Heart right ventricle (tissue), 16 donors: Measurements from ENCODE around the gene MXRA5. TPM values are rescaled to one million over a fixed set of nuclear protein-coding genes. Genes with fewer than 3 reads are reported as not detected.
"Not testable (repeated sequence)": the region's sequence is repeated elsewhere in the genome, so short reads cannot be mapped to it uniquely, and the experiment has no call there.

Experiments used
- ATAC-seq, 8 donors: fragments of 200-7000 bp; cut with Tn5 transposase; one replicate each; pipeline ENCODE4 v1.9.1; 2020; ENCODE audit warnings: mild to moderate bottlenecking in 8 of 8, moderate library complexity in 8 of 8, moderate number of reproducible peaks in 1 of 8
- DNase-seq, 2 donors: peaks; one replicate each; pipeline ENCODE4 v3.0.0-alpha.2; 2020
- H3K27ac ChIP-seq, 10 donors: fragments of 200-600 bp; sonication (generic) in 2 of 10; one replicate each; pipeline versions ENCODE4 v1.5.0 to v1.8.0; 2020 to 2022; ENCODE audit warnings: mild to moderate bottlenecking in 3 of 10
- H3K27me3 ChIP-seq, 7 donors: fragments of 200-600 bp; one replicate each; pipeline ENCODE4 v1.8.0; 2021 to 2022; ENCODE audit warnings: mild to moderate bottlenecking in 2 of 7
- H3K36me3 ChIP-seq, 9 donors: fragments of 200-600 bp; sonication (generic) in 1 of 9; one replicate each; pipeline versions ENCODE4 v1.5.0 to v1.8.0; 2020 to 2022; ENCODE audit warnings: mild to moderate bottlenecking in 2 of 9
- H3K4me1 ChIP-seq, 9 donors: fragments of 200-600 bp; sonication (generic) in 1 of 9; one replicate each; pipeline versions ENCODE4 v1.5.0 to v1.8.0; 2020 to 2022; ENCODE audit warnings: mild to moderate bottlenecking in 4 of 9
- H3K4me3 ChIP-seq, 10 donors: fragments of 200-600 bp; sonication (generic) in 2 of 10; one replicate each; pipeline versions ENCODE4 v1.5.0 to v1.8.0; 2020 to 2022; ENCODE audit warnings: mild to moderate bottlenecking in 7 of 10, moderate library complexity in 2 of 10
- H3K9me3 ChIP-seq, 11 donors: fragments of 200-600 bp in 10 of 11; sonication (generic) in 2 of 11; one replicate each; pipeline versions ENCODE4 v1.5.0 to v1.8.0; 2013 to 2022; ENCODE audit warnings: mild to moderate bottlenecking in 2 of 11, control low read depth in 1 of 11, moderate library complexity in 1 of 11
- WGBS, 2 donors: extraction: QIAGEN DNeasy Blood & Tissue Kit; methylation state at CpG; one replicate each; pipeline ENCODE4 v1.1.7; 2013; ENCODE audit warnings: inconsistent platforms in 1 of 2; 5-methylcytosine and 5-hydroxymethylcytosine counted together
- intact Hi-C, 10 donors: fragments of 100-400 bp; cut with DNase I; formaldehyde crosslinking; loops; one replicate each; pipeline versions ENCODE4 v1.11.1 to v1.14.2; 2022
- polyA plus RNA-seq, 2 donors: library from polyadenylated mRNA; stranded (reverse); fragments of 200-250 nt; gene quantifications; one replicate each; pipeline ENCODE4 v1.2.3, GENCODE V29; 2013
- total RNA-seq, 10 donors: library from RNA; stranded (reverse); fragmentation: NEBNext Ultra II Directional in 3 of 10; extraction: Animal tissue kit (Norgen Biotek cat#: 25700) in 3 of 10; gene quantifications; one replicate each; pipeline versions ENCODE4 v1.2.1 to v1.2.4, GENCODE V29; 2021 to 2023
- TF ChIP-seq, protein P1 (sequence below), 9 donors: fragments of 200-600 bp; sonication (generic) in 2 of 9; IDR thresholded peaks; one replicate each; pipeline versions ENCODE4 v1.5.0 to v1.8.0; 2021 to 2022; ENCODE audit warnings: antibody characterized with exemption in 9 of 9, mild to moderate bottlenecking in 5 of 9, moderate library complexity in 1 of 9
- donor health status: Arrhythmogenic right ventricular cardiomyopathy.
- donor health status: ischemic (EF 13 %, LVEDD 7.1; RV severe dilation, severe dysfunction).
- donor health status: healthy with polysubstance abuse.
- donor health status: DM: no; HTN: yes; CAD: no.
- donor health status: DM: no; HTN: no; CAD: no.
- donor health status: ischemic (EF 25% LVEDD 6.9; RV normal size, moderate dysfunction).
- donor health status: ischemic (EF 25% LVEDD 5.7; RV mildly dilated, moderate dysfunction).
- donor health status: healthy.
- donor health status: DM: yes; HTN: yes; CAD: no.
- donor health status: Ischemic cardiomyopathy.
- donor health status: ischemic (EF 35%, LVEDD 5.7; RV mildly dilated, moderate dysfunction).
- donor health status: nonischemic (EF 11% LVEDD 7.7; RV severe dilation, severe dysfunction).
- donor health status: DM: yes; HTN: yes; CAD: no.
- donor health status: PGD.
- donor health status: ischemic (EF 29% LVEDD 5.4; RV normal size, mild dysfunction).
- donor health status: nonischemic (EF 23%, LVEDD 6.1; RV moderate dilation, normal function).

MXRA5 gene
- total and polyA plus RNA-seq, 12 donors: 0.15 to 44.2 (median 9.8) TPM

DNA sequence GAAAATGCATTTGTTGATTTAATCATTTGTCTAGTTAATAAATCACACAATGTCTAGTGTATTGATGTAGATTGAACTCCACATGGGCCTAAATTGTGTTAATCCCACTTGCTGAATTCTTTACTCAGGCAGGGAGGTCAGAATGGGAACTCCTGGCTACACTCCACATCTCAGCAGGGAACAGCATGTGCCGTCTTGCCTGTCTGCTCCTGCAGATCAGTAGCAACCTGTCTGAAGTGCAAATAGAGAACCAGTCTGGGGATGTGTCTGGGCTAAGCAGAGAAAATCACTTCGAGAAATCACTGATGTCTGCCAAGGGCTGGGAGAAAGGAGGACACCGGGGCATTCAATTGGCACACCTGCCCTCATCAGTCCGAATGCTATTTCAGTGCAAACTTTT is 16.5 kb upstream of the MXRA5 start:
- ATAC-seq: no peak

DNA sequence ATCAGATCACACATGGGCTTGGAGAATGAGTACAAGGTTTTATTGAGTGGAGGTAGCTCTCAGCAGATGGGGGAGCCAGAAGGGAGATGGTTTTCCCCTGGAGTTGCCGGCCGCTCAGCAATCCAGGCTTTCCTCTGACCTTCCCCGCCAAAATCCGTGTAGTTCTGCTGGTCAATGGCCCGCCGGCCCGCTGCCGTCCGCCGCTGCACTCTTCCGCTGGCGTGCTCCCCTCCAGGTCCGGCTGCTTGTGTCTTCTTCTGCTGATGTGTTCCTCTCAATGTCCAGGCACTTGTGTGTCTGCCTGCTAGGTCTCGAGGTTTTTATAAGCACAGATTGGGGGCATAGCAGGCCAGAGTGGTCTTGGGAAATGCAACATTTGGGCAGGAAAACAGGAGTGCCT is 14.4 kb upstream of the MXRA5 start:
- no peaks in the 10 kb centered on the region for H3K4me1 ChIP-seq
- 88 to 91% methylated on average over 14 of the region's 14 CpGs for WGBS, 2 donors
- no peak overlapping the region for H3K4me3 ChIP-seq
- no peak overlapping the region for H3K27ac ChIP-seq
- ATAC-seq (no peak), DNase-seq (no peak)
- no peaks in the 10 kb centered on the region for H3K36me3 ChIP-seq
- TF ChIP-seq, protein P1, sequence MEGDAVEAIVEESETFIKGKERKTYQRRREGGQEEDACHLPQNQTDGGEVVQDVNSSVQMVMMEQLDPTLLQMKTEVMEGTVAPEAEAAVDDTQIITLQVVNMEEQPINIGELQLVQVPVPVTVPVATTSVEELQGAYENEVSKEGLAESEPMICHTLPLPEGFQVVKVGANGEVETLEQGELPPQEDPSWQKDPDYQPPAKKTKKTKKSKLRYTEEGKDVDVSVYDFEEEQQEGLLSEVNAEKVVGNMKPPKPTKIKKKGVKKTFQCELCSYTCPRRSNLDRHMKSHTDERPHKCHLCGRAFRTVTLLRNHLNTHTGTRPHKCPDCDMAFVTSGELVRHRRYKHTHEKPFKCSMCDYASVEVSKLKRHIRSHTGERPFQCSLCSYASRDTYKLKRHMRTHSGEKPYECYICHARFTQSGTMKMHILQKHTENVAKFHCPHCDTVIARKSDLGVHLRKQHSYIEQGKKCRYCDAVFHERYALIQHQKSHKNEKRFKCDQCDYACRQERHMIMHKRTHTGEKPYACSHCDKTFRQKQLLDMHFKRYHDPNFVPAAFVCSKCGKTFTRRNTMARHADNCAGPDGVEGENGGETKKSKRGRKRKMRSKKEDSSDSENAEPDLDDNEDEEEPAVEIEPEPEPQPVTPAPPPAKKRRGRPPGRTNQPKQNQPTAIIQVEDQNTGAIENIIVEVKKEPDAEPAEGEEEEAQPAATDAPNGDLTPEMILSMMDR (IDR thresholded peaks at IDR 0.05): no peak
- intact Hi-C loops: no loop called here
- H3K27me3 ChIP-seq: no peaks in the 10 kb centered on the region
- no peaks in the 10 kb centered on the region for H3K9me3 ChIP-seq

More for the DNA sequence above, 16.5 kb upstream of the MXRA5 start:
- WGBS, 2 donors: 82 to 83% methylated on average over 4 of the region's 4 CpGs
- H3K36me3 ChIP-seq: no peaks in the 10 kb centered on the region
- TF ChIP-seq, protein P1 (IDR thresholded peaks at IDR 0.05): no peak
- no peak overlapping the region for H3K27ac ChIP-seq
- no peaks in the 10 kb centered on the region for H3K4me1 ChIP-seq
- no peaks in the 10 kb centered on the region for H3K9me3 ChIP-seq
- no peaks in the 10 kb centered on the region for H3K27me3 ChIP-seq
- intact Hi-C loops: no loop called here
- DNase-seq: no peak
- no peak overlapping the region for H3K4me3 ChIP-seq

- H3K4me3 ChIP-seq, DNase-seq, intact Hi-C loops, H3K27ac ChIP-seq, H3K27me3 ChIP-seq, ATAC-seq, H3K4me1 ChIP-seq, H3K36me3 ChIP-seq: not testable (repeated sequence)
- WGBS, 2 donors: 83 to 93% methylated on average over 3 of the region's 3 CpGs
- H3K9me3 ChIP-seq: peaks cover 0 to 18% (median 0%) of the 10 kb centered on the region in 11 donors
These were observed 6.3 kb upstream of the MXRA5 start for GRCh38 chrX:3352741-3353140.

DNA sequence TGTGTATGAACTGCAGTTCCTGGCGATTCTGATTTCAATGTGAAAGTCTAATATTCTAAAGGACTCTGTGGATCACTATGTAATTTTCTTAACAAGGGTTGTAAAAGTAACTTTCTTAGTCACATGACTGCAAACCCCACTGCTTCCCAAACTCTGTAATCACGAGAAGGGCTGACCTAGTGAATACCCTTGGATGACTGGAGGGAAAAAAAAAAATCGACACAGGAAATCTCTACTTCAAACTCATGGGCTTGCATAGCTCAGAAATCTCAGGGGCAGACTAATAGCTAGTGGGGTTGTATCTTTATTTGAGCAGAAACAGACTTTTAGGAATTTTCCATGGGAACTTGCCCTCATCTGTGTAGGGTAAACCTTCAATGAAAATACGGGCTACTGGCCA is 4.8 kb upstream of the MXRA5 start:
- intact Hi-C loops: no loop called here
- ATAC-seq (peak in 1 of 8 donors; percentile 42), DNase-seq (no peak)
- Histone ChIP-seq H3K4me1 (no peaks in the 10 kb centered on the region), H3K4me3 (no peak overlapping the region), H3K36me3 (no peaks in the 10 kb centered on the region), H3K27ac (no peak overlapping the region), H3K9me3 (peaks cover 0 to 18% (median 0%) of the 10 kb centered on the region in 11 donors), H3K27me3 (peaks cover 0 to 11% (median 0%) of the 10 kb centered on the region in 7 donors)
- TF ChIP-seq, protein P1 (IDR thresholded peaks at IDR 0.05): no peak
- 52 to 67% methylated on average over 4 of the region's 4 CpGs for WGBS, 2 donors

- whole genome bisulfite sequencing, 2 donors: 83 to 84% methylated on average over 5 of the region's 5 CpGs
- Histone ChIP-seq H3K36me3 (peaks cover 0 to 3% (median 0%) of the 10 kb centered on the region in 9 donors), H3K9me3 (peaks cover 0 to 9% (median 0%) of the 10 kb centered on the region in 11 donors), H3K4me1 (peaks cover 0 to 14% (median 2%) of the 10 kb centered on the region in 9 donors), H3K4me3 (no peak overlapping the region), H3K27ac (no peak overlapping the region), H3K27me3 (peaks cover 0 to 36% (median 0%) of the 10 kb centered on the region in 7 donors)
- intact Hi-C loops: loop anchor here in 1 of 10 donors (10.0 kb wide), 1 partner anchor 197 kb away; no protein-coding TSS in a partner anchor
- no peak for ATAC-seq
- DNase-seq: no peak
- TF ChIP-seq, protein P1 (IDR thresholded peaks at IDR 0.05): no peak
These were observed 1.7 kb upstream of the MXRA5 start for GRCh38 chrX:3348191-3348590.
